HL-60 (cell line): ENCODE results near the gene IPO11.

Source experiments
- DNase-seq, 2 experiments: peaks; one replicate each; pipeline ENCODE4 v3.0.0-alpha.2; 2010 to 2020; ENCODE audit warnings: low read depth in 1 of 2, low spot score in 1 of 2
- H3K27ac ChIP-seq: fragments of 250-450 bp; sonication (Bioruptor Pico); replicated peaks from 2 replicates; pipeline ENCODE4 v1.5.1; 2020; ENCODE audit warnings: mild to moderate bottlenecking, moderate library complexity
- H3K27me3 ChIP-seq: fragments of 250-450 bp; sonication (Bioruptor Pico); 2 replicates; pipeline ENCODE4 v1.5.1; 2021; ENCODE audit warnings: mild to moderate bottlenecking, moderate library complexity; ENCODE audit not compliant: insufficient read depth, poor library complexity, severe bottlenecking
- H3K4me3 ChIP-seq: replicated peaks from 2 replicates; pipeline ENCODE4 v1.5.1; 2011; ENCODE audit warnings: mild to moderate bottlenecking, control low read depth, low read length; ENCODE audit not compliant: insufficient read depth
- GABPA ChIP-seq: IDR thresholded peaks from 2 replicates; pipeline ENCODE4 v1.6.1; 2012; ENCODE audit warnings: low read depth
- POLR2AphosphoS5 ChIP-seq: IDR thresholded peaks from 2 replicates; pipeline ENCODE4 v1.6.1; 2012; ENCODE audit warnings: low read depth
- SPI1 ChIP-seq: IDR thresholded peaks from 2 replicates; pipeline ENCODE4 v1.6.1; 2012; ENCODE audit warnings: low read depth, mild to moderate bottlenecking, borderline replicate concordance
- TF ChIP-seq, protein P1 (sequence below): IDR thresholded peaks from one replicate; pipeline ENCODE4 v1.5.1; 2011; ENCODE audit warnings: low read length, control low read depth, inconsistent platforms; ENCODE audit not compliant: insufficient read depth
- TF ChIP-seq, protein P2 (sequence below): IDR thresholded peaks from 2 replicates; pipeline ENCODE4 v1.6.1; 2012; ENCODE audit warnings: low read depth; ENCODE audit not compliant: insufficient replicate concordance

The IPO11 gene

DNA sequence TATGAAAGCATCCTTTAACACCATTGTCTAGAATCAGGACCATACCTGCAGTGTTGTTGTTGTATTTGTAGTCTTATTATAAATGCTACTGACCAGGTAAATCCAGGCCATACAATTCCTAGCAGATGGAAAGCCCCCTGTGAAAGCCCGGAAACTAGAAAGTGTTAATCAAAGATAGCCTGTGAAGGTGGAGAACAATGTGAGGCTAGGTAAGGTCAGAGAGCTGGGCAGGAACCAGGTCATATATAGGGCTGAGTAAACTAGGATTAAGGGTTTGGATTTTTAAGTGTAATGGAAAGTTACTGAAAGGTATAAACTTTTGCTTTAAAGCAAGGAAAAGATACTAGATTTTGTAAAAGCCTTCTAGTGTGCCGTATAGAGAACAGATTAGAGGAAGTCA, 172.7 kb downstream of the IPO11 start:
- no peak for DNase-seq
- TF ChIP-seq SPI1 (no peak), GABPA (no peak), POLR2AphosphoS5 (no peak)
- TF ChIP-seq, protein P1, sequence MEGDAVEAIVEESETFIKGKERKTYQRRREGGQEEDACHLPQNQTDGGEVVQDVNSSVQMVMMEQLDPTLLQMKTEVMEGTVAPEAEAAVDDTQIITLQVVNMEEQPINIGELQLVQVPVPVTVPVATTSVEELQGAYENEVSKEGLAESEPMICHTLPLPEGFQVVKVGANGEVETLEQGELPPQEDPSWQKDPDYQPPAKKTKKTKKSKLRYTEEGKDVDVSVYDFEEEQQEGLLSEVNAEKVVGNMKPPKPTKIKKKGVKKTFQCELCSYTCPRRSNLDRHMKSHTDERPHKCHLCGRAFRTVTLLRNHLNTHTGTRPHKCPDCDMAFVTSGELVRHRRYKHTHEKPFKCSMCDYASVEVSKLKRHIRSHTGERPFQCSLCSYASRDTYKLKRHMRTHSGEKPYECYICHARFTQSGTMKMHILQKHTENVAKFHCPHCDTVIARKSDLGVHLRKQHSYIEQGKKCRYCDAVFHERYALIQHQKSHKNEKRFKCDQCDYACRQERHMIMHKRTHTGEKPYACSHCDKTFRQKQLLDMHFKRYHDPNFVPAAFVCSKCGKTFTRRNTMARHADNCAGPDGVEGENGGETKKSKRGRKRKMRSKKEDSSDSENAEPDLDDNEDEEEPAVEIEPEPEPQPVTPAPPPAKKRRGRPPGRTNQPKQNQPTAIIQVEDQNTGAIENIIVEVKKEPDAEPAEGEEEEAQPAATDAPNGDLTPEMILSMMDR, result no peak
- TF ChIP-seq, protein P2, sequence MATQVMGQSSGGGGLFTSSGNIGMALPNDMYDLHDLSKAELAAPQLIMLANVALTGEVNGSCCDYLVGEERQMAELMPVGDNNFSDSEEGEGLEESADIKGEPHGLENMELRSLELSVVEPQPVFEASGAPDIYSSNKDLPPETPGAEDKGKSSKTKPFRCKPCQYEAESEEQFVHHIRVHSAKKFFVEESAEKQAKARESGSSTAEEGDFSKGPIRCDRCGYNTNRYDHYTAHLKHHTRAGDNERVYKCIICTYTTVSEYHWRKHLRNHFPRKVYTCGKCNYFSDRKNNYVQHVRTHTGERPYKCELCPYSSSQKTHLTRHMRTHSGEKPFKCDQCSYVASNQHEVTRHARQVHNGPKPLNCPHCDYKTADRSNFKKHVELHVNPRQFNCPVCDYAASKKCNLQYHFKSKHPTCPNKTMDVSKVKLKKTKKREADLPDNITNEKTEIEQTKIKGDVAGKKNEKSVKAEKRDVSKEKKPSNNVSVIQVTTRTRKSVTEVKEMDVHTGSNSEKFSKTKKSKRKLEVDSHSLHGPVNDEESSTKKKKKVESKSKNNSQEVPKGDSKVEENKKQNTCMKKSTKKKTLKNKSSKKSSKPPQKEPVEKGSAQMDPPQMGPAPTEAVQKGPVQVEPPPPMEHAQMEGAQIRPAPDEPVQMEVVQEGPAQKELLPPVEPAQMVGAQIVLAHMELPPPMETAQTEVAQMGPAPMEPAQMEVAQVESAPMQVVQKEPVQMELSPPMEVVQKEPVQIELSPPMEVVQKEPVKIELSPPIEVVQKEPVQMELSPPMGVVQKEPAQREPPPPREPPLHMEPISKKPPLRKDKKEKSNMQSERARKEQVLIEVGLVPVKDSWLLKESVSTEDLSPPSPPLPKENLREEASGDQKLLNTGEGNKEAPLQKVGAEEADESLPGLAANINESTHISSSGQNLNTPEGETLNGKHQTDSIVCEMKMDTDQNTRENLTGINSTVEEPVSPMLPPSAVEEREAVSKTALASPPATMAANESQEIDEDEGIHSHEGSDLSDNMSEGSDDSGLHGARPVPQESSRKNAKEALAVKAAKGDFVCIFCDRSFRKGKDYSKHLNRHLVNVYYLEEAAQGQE, result no peak
- H3K4me3 ChIP-seq, result no peak overlapping the region
- no peaks in the 10 kb centered on the region for H3K27me3 ChIP-seq
- no peak overlapping the region for H3K27ac ChIP-seq

DNA sequence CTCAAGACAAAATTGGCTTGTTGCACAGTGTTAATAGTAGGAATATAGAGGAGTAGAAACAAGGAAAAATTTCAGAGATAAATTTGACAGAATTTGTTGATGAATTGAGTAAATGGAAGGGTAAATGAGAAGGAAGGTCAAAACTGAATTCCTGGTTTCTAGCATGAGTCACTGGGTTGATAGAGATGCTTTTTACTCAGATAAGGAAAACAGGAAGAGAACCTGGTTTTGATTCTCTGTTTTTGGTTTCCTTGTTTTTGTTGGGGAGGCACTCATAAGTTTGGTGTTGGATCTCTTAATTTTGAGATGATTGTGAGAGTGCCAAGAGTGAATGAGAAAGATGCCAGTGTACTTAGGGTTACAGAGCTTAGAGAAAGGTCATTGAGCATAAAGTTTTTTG, 173.2 kb downstream of the IPO11 start:
- no peak for DNase-seq
- H3K27ac ChIP-seq, result no peak overlapping the region
- H3K27me3 ChIP-seq, result no peaks in the 10 kb centered on the region
- no peak overlapping the region for H3K4me3 ChIP-seq
- no peak for TF ChIP-seq POLR2AphosphoS5
- TF ChIP-seq GABPA, result no peak
- TF ChIP-seq, protein P1, result no peak
- TF ChIP-seq, protein P2, result no peak
- no peak for TF ChIP-seq SPI1

DNA sequence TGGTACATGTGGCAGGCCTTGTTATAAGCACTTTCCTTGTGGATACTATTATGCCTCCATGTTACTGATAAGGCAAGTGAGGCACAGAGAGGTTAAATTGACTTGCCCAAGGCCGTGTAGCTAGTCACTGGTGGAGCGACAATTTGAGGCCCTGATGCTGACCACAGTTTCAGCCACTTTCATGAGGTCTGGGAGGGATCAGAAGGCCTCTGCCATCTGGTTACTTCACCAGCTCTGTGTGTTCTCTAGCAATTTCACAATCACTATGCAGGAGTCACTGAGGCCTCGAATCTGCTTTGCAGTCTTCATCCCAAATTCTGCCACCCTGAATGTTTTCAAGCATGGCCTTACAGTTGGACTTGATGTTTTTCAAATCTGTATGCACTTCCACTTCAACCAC, 175.2 kb downstream of the IPO11 start:
- peak; percentile 28 to 38 for DNase-seq
- no peaks in the 10 kb centered on the region for H3K27me3 ChIP-seq
- TF ChIP-seq, protein P1, result no peak
- TF ChIP-seq, protein P2, result no peak
- TF ChIP-seq GABPA, result no peak
- no peak for TF ChIP-seq SPI1
- no peak for TF ChIP-seq POLR2AphosphoS5
- no peak overlapping the region for H3K27ac ChIP-seq
- H3K4me3 ChIP-seq, result no peak overlapping the region
